ENCODE results near the gene SLC4A8. TPM values are rescaled to one million over a fixed set of nuclear protein-coding genes. Genes with fewer than 3 reads are reported as not detected.
A peak's percentile ranks its signal among the peaks of the same experiment; 100 is the strongest.
"Not testable (repeated sequence)": the region's sequence is repeated elsewhere in the genome, so short reads cannot be mapped to it uniquely, and the experiment has no call there.

The SLC4A8 gene
- total RNA-seq, 1 experiment from 2014 or later: 26.3 TPM

DNA sequence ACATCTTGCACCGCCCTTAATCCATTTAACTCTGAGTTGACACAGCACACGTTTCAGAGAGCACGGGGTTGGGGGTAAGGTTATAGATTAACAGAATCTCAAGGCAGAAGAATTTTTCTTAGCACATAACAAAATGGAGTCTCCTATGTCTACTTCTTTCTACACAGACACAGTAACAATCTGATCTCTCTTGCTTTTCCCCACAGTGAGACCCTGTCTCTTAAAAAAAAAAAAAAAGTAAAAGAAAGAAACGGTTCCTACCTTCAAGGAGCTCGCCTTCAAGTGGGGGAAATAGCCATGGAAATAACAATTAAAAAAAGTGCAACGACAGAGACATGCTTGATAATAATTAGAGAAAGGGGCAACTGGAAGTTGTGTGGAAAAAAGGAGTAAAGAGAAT is 30.4 kb downstream of the SLC4A8 start:
- peak overlapping the region in 2 of 3 experiments; percentile 93 to 98; a peak in 5 of 7 replicates for H3K27ac Mint-ChIP-seq
- not testable (repeated sequence) for H3K23me2 ChIP-seq (ENCODE audit: insufficient read length, low read depth, low read length, poor library complexity, severe bottlenecking); H3K27me3 Mint-ChIP-seq (ENCODE audit: low read depth); H3K79me2 ChIP-seq (ENCODE audit: insufficient read depth, low read length); H3K79me1 ChIP-seq (ENCODE audit: insufficient read depth, low read depth, low read length, poor library complexity, severe bottlenecking); H3K4me2 ChIP-seq (ENCODE audit: insufficient read depth, insufficient read length, low read length); H3K27ac ChIP-seq (ENCODE audit: insufficient read length, low read depth, low read length); DNase-seq; H2BK5ac ChIP-seq (ENCODE audit: insufficient read length, low read length); H3K4ac ChIP-seq (ENCODE audit: low read depth, low read length); H2BK12ac ChIP-seq (ENCODE audit: insufficient read length, low read depth, low read length); H3K18ac ChIP-seq (ENCODE audit: insufficient read length, low read depth, low read length); H2BK120ac ChIP-seq (ENCODE audit: low read depth, low read length, poor library complexity, severe bottlenecking); H3K23ac ChIP-seq (ENCODE audit: insufficient read length, low read depth, low read length); H2AK5ac ChIP-seq (ENCODE audit: insufficient read length, low read length); H3K9me3 ChIP-seq (ENCODE audit: control insufficient read depth, low read depth, low read length); H3K27me3 ChIP-seq (ENCODE audit: insufficient read depth, low read length); H3K9me3 Mint-ChIP-seq; H3K14ac ChIP-seq (ENCODE audit: insufficient read depth, low read length); H4K91ac ChIP-seq (ENCODE audit: insufficient read length, low read depth, low read length); H2AFZ ChIP-seq (ENCODE audit: low read length); H3T11ph ChIP-seq (ENCODE audit: low read length); H3K56ac ChIP-seq (ENCODE audit: insufficient read length, low read depth, low read length); H2BK20ac ChIP-seq (ENCODE audit: low read depth, low read length, poor library complexity, severe bottlenecking); H3K9ac ChIP-seq (ENCODE audit: extremely low read depth, insufficient read length, low read length); H4K8ac ChIP-seq (replicated peaks; ENCODE audit: insufficient read length, low read depth, low read length); H2BK15ac ChIP-seq (ENCODE audit: low read depth, low read length); H3K4me1 ChIP-seq (ENCODE audit: insufficient read depth, low read length); H4K5ac ChIP-seq (ENCODE audit: insufficient read length, low read depth, low read length); H4K20me1 ChIP-seq (ENCODE audit: control insufficient read depth, insufficient read depth, insufficient read length)
- peaks cover 53 to 63% of the 10 kb centered on the region in 2 experiments for H3K4me1 Mint-ChIP-seq
- H3K4me3 Mint-ChIP-seq: peak overlapping the region in 1 of 2 experiments; percentile 23; a peak in 1 of 5 replicates
- WGBS (ENCODE audit: extremely low coverage, insufficient read length, low lambda C conversion rate): no CpG with 5 or more reads among the region's 6 CpGs
- peaks cover 2 to 41% (median 31%) of the 10 kb centered on the region in 3 experiments; a peak in 6 of 7 replicates for H3K36me3 Mint-ChIP-seq (ENCODE audit: insufficient read depth in 1 of 3, low read depth in 3 of 3)

Measured in H9 (cell line).